Measurements from ENCODE around the gene SSUH2.

The SSUH2 gene

DNA sequence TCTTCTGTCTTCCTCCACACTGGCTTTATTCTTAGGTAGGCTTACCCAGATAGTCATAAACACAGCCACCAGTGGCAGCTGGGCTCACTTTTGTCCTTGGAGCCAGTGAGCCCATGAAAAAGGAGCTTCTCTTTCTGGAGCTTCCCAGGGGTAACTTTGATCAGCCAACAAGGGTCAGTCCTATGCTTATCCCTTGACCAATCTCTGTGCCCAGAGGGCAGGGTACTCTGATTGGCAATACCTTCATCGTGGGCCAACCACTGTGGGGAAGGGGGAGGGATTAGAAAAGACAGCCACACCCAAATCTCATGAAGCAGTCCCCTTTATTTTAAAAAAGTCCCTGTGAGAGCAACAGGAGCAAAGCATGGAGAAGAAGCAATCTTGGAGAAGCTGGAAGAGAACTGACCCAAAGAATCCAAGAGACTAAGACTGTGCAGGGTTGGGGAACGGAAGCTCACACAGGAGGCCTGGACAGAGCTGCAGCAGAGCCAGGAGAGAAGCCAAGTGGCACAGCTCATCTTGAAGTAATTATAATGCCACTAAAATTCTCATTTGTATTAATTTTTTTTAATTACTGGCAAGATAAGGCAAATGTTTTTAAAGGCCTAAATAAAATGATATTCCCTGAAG, 70.4 kb downstream of the SSUH2 start:
- Histone ChIP-seq H3K4me3 (ENCODE audit: low read depth, low read length) (no peak overlapping the region), H3K27ac (no peak overlapping the region), H3K27me3 (replicated peaks) (no peaks in the 10 kb centered on the region), H3K36me3 (replicated peaks) (peaks cover 3% of the 10 kb centered on the region)
- in situ Hi-C loops (cut with HindIII; ENCODE audit: low pct_ligation_motif_present, low sequenced_read_pairs) = no loop called here
- DNase-seq = no peak
- TF ChIP-seq, protein P1, sequence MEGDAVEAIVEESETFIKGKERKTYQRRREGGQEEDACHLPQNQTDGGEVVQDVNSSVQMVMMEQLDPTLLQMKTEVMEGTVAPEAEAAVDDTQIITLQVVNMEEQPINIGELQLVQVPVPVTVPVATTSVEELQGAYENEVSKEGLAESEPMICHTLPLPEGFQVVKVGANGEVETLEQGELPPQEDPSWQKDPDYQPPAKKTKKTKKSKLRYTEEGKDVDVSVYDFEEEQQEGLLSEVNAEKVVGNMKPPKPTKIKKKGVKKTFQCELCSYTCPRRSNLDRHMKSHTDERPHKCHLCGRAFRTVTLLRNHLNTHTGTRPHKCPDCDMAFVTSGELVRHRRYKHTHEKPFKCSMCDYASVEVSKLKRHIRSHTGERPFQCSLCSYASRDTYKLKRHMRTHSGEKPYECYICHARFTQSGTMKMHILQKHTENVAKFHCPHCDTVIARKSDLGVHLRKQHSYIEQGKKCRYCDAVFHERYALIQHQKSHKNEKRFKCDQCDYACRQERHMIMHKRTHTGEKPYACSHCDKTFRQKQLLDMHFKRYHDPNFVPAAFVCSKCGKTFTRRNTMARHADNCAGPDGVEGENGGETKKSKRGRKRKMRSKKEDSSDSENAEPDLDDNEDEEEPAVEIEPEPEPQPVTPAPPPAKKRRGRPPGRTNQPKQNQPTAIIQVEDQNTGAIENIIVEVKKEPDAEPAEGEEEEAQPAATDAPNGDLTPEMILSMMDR (IDR thresholded peaks at IDR 0.05; ENCODE audit: low read depth, low read length, missing control alignments) = no peak

DNA sequence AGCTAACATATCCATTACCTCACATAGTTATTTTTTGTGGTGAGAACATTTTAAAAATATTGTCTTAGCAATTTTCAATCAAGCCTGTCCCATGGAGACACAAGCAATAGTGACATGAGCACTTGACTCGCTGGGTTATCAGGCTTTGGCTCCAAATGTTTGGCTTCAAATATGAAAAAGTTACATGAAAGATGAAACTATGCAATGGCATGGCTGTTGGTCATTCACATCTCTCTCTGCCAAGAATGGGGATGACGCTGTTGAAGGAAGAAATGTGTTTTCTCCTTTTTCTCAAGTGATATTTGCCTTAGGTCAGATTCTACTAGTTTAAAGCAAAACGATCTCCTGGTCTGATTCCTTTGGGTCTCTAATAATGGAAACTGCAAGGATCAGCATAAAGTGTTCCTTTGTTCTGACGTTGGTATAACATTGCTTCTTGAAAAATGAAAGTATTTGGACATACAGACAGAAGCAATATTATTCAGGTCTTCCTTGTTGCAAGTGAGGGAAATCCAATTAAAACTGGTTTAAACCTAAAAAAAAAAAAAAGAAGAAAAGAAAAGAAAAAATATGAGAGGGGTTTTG, 71.2 kb downstream of the SSUH2 start:
- in situ Hi-C loops (cut with HindIII; ENCODE audit: low pct_ligation_motif_present, low sequenced_read_pairs) = no loop called here
- Histone ChIP-seq H3K4me3 (ENCODE audit: low read depth, low read length) (no peak overlapping the region), H3K36me3 (replicated peaks) (peaks cover 7% of the 10 kb centered on the region), H3K27me3 (replicated peaks) (no peaks in the 10 kb centered on the region), H3K27ac (no peak overlapping the region)
- TF ChIP-seq, protein P1 (IDR thresholded peaks at IDR 0.05; ENCODE audit: low read depth, low read length, missing control alignments) = no peak
- no peak for DNase-seq

DNA sequence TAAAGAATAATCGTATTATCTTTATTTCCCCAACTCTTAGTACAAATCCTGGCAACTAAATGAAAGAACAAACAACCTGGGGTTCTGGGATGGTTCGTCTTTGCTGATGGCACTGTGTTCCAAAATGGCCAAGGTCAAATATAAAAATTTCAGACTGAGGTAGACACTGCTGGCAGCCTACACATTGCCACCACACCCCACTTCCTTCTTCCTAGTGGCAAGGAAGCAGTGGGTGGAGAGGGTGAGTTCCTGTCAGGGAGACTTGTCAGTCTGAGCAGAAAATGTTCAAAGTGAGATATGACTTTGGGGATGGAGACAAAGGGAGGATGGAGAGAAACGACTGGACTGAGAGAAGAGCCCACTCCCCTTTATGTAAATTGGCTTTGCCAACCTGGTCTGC, 73.3 kb downstream of the SSUH2 start:
- no peak for DNase-seq
- H3K36me3 ChIP-seq (replicated peaks) = peaks cover 16% of the 10 kb centered on the region
- H3K4me3 ChIP-seq (ENCODE audit: low read depth, low read length) = no peak overlapping the region
- no peak overlapping the region for H3K27ac ChIP-seq
- TF ChIP-seq, protein P1 (IDR thresholded peaks at IDR 0.05; ENCODE audit: low read depth, low read length, missing control alignments) = no peak
- in situ Hi-C loops (cut with HindIII; ENCODE audit: low pct_ligation_motif_present, low sequenced_read_pairs) = no loop called here
- no peaks in the 10 kb centered on the region for H3K27me3 ChIP-seq (replicated peaks)
